ENCODE measurements around the gene TRIP10. TPM values are rescaled to one million over a fixed set of nuclear protein-coding genes. Genes with fewer than 3 reads are reported as not detected.
"Not testable (repeated sequence)": the region's sequence is repeated elsewhere in the genome, so short reads cannot be mapped to it uniquely, and the experiment has no call there.

The TRIP10 gene
- total RNA-seq, 2 experiments from 2014 or later: 10.1 to 10.7 TPM

DNA sequence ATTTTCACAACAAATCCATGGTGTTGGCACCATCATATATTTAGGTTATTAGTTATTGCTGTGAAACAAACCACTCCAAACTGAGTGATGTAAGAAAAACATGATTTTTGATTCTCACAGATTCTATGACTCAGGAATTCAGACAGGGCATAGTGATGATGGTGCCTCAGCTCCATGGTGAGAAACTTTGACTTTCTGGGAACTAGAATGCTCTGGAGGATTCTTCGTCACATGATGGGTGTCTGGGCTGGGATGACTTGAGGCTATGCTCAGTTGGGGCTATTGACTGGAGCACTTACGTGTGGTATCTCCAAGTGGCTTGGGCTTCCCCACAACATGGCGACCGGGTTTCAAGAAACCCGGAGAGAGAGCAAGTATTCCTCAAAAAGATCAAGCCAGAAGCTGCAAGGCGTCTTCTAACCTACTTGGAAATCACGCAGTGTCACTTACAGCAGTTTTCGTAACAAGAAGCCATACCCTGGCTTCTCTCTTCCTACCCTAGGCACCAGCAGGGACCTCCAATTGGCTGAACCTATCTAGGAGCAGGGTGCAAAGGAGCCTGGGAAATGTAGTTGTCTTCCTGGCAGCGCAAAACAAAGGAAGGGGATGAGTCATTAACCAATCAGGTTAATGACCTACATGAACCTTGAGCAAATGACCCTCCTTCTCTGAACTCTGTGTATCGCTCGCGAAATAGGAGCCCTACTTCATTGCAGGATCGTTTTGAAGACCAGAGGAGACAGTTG lies 55.4 kb downstream of the TRIP10 start:
- DNase-seq (no peak), ATAC-seq (ENCODE audit: low read depth) (no peak)
- POLR2A ChIA-PET: interaction anchor here (0.6 kb wide), 1 partner anchor 49 kb away, joined by 8 read pairs; no protein-coding TSS in a partner anchor
- Mint-ChIP-seq H3K36me3 (peaks cover 61% of the 10 kb centered on the region), H3K9me3 (peaks cover 3% of the 10 kb centered on the region), H3K4me3 (no peak overlapping the region), H3K4me1 (peaks cover 61% of the 10 kb centered on the region), H3K27ac (no peak overlapping the region), H3K27me3 (no peaks in the 10 kb centered on the region)

DNA sequence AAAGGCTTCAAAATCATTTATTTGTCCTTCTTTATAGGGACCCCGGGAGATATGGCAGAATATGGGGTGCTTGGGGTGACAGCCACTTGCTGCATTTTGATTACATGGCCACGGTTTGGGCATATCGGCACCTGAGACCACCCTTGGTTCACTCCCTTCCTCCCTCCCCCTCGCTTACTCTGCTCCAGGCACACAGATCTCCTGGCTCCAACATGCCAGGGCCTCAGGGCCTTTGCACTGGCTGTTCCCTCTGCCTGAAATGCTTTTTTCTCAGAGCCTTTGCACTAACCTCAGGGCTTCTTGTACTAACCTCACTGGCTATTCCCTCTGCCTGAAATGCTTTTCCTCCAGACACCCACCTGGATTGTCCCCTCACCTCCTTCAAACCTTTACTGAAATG lies 56.8 kb downstream of the TRIP10 start:
- ATAC-seq (ENCODE audit: low read depth) (no peak), DNase-seq (no peak)
- peak overlapping the region; percentile 3 for H3K27ac Mint-ChIP-seq
- no peak overlapping the region for H3K4me3 Mint-ChIP-seq
- no peaks in the 10 kb centered on the region for H3K27me3 Mint-ChIP-seq
- peaks cover 66% of the 10 kb centered on the region for H3K4me1 Mint-ChIP-seq
- peaks cover 54% of the 10 kb centered on the region for H3K36me3 Mint-ChIP-seq
- POLR2A ChIA-PET: no interaction called here
- peaks cover 3% of the 10 kb centered on the region for H3K9me3 Mint-ChIP-seq

DNA sequence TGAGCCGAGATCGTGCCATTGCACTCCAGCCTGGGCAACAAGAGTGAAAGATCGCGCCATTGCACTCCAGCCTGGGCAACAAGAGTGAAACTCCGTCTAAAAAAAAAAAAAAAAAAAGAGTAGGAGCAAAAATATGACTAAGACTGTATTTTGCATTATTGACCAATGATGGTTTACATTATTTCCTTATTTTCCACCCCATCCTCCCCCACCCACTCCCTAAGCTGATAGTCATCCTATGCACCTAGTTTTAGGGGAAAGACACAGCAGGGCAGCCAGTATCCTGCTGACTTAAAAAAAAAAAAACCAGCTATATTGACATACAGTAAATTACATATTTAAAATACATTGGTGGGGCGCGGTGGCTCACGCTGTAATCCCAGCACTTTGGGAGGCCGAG lies 58.2 kb downstream of the TRIP10 start:
- POLR2A ChIA-PET: interaction anchor here (0.6 to 6.1 kb wide), 3 partner anchors 9 to 282 kb away, joined by 3 to 88 read pairs (median 3); partner anchors contain the start of gene VAV1
- ATAC-seq (ENCODE audit: low read depth) (no peak), DNase-seq (no peak)
- H3K4me1 Mint-ChIP-seq: peaks cover 62% of the 10 kb centered on the region
- H3K36me3 Mint-ChIP-seq: peaks cover 40% of the 10 kb centered on the region
- peak overlapping the region; percentile 13 for H3K27ac Mint-ChIP-seq
- no peak overlapping the region for H3K4me3 Mint-ChIP-seq
- H3K9me3 Mint-ChIP-seq: peaks cover 3% of the 10 kb centered on the region
- H3K27me3 Mint-ChIP-seq: no peaks in the 10 kb centered on the region

DNA sequence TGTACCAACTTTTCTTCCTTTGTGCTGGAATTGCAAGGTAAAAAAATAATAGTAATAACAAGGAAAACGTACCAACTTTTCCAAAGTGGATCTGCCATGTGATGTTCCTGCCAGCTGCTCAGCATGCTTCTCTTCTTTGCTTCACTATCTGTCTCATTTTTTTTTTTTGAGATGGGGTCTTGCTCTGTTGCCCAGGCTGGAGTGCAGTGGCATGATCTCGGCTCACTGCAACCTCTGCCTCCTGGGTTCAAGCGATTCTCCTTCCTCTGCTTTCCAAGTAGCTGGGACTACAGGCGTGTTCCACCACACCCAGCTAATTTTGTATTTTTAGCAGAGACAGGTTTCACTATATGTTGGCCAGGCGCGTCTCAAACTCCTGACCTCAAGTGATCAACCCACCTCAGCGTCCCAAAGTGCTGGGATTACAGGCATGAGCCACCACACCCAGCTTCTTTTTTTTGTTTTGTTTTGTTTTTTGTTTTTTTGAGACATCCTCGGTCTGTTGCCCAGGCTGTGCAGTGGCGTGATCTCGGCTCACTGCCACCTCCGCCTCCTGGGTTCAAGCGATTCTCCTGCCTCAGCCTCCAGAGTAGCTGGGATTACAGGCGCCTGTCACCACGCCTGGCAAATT lies 60.8 kb downstream of the TRIP10 start:
- peaks cover 54% of the 10 kb centered on the region for H3K4me1 Mint-ChIP-seq
- POLR2A ChIA-PET: interaction anchor here (0.9 to 6.1 kb wide), 7 partner anchors 9 to 61 kb away, joined by 3 to 88 read pairs (median 9); partner anchors contain the start of genes SH2D3A, TRIP10 and VAV1
- not testable (repeated sequence) for DNase-seq; H3K27me3 Mint-ChIP-seq; ATAC-seq (ENCODE audit: low read depth); H3K9me3 Mint-ChIP-seq
- peak overlapping the region; percentile 93 for H3K27ac Mint-ChIP-seq
- peaks cover 28% of the 10 kb centered on the region for H3K36me3 Mint-ChIP-seq
- peak overlapping the region; percentile 86 for H3K4me3 Mint-ChIP-seq

DNA sequence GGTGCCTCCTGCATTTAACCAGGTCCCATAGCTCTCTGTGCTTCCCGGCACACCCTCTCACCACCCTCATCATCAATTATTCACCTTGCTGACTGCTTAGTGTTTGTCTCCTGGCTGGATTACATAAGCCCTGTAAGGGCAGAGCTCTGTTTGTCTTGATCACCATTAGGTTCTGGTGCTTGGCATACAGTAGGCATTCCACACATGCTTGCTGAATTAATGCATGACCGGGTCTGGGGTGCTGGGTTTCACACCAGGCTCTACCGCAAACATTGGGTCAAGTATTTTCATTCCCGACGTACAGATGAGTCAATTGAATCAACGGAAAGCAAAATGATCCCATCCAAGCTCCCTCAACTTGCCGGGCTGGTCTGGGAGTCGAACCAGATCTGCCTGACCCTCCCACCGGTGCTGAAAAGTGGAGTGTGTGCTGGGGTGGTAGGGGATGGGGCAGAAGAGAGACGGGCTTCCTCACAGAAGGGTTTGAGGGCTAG lies 61.6 kb downstream of the TRIP10 start:
- DNase-seq (no peak), ATAC-seq (ENCODE audit: low read depth) (peak; percentile 12)
- Mint-ChIP-seq H3K4me1 (peaks cover 53% of the 10 kb centered on the region), H3K4me3 (peak overlapping the region; percentile 86), H3K36me3 (peaks cover 25% of the 10 kb centered on the region), H3K9me3 (no peaks in the 10 kb centered on the region), H3K27ac (peak overlapping the region; percentile 93), H3K27me3 (no peaks in the 10 kb centered on the region)
- POLR2A ChIA-PET: interaction anchor here (0.6 to 6.1 kb wide), 10 partner anchors 9 to 320 kb away, joined by 3 to 88 read pairs (median 6); partner anchors contain the start of genes SH2D3A, TRIP10 and VAV1

Small RNA genes within 50 kb of the gene (microRNA-seq; reads per million reads assigned to microRNA genes)
- gene MIR6791: not detected

Other genes with a start within 250 kb of the TRIP10 start
- gene TUBB4A, start 237.4 kb upstream of the TRIP10 start, total RNA-seq: 10 to 100 TPM in 1 of 2 experiments, 1 to 10 TPM in 1; 8.7 to 11.6 TPM
- 1 to 10 TPM; 2.6 to 3.7 TPM for gene TNFSF9, start 208.7 kb upstream of the TRIP10 start, total RNA-seq
- gene CD70, start 148.5 kb upstream of the TRIP10 start, total RNA-seq: 1 to 10 TPM; 6.9 to 7.7 TPM
- gene TNFSF14, start 69.5 kb upstream of the TRIP10 start, total RNA-seq: 10 to 100 TPM; 30.7 to 33.4 TPM
- 1 to 10 TPM; 2.0 to 2.1 TPM for gene C3, start 19.0 kb upstream of the TRIP10 start, total RNA-seq
- gene GPR108, start 2.1 kb upstream of the TRIP10 start, total RNA-seq: 10 to 100 TPM; 82.8 to 91.7 TPM
- 10 to 100 TPM; 35.5 to 35.7 TPM for gene SH2D3A, start 27.8 kb downstream of the TRIP10 start, total RNA-seq
- gene VAV1, start 33.0 kb downstream of the TRIP10 start, total RNA-seq: 100 to 1,000 TPM; 108 to 113 TPM
- gene ADGRE1, start 147.9 kb downstream of the TRIP10 start, total RNA-seq: 1 to 10 TPM in 1 of 2 experiments, under 1 TPM in 1; 0.83 to 1.0 TPM

Data from activated naive CD8-positive, alpha-beta T cell treated with anti-CD3 and anti-CD28 coated beads, Interleukin-2, amount 10 ng/mL, durations not matched to agents 7 days and 5 days (primary cell).